GM23338 (cell line): Measurements from ENCODE around the gene CHD5. TPM values are rescaled to one million over a fixed set of nuclear protein-coding genes. Genes with fewer than 3 reads are reported as not detected.

Experiments
- ATAC-seq: fragments of 200-7000 bp; cut with Tn5 transposase; 3 replicates; pipeline ENCODE4 v1.9.1; 2020
- DNase-seq: peaks from one replicate; pipeline ENCODE4 v3.0.0-alpha.2; 2015; ENCODE audit warnings: low spot score
- H2AFZ ChIP-seq: fragments of 200-600 bp; sonication (generic); 2 replicates; pipeline ENCODE4 v1.8.0; 2016; ENCODE audit warnings: antibody characterized with exemption, mild to moderate bottlenecking, moderate library complexity
- H3F3A ChIP-seq: fragments of 200-600 bp; sonication (generic); replicated peaks from 2 replicates; pipeline ENCODE4 v1.8.0; 2017; ENCODE audit warnings: antibody characterized with exemption, mixed run types, low read depth
- H3K27ac ChIP-seq: fragments of 200-600 bp; sonication (generic); 2 replicates; pipeline ENCODE4 v1.6.1; 2016; ENCODE audit warnings: low read depth
- H3K27me3 ChIP-seq: fragments of 200-600 bp; sonication (generic); 2 replicates; pipeline ENCODE4 v1.8.0; 2016; ENCODE audit warnings: mild to moderate bottlenecking, mixed run types, moderate library complexity; ENCODE audit not compliant: insufficient read depth
- H3K36me3 ChIP-seq: fragments of 200-600 bp; sonication (generic); 2 replicates; pipeline ENCODE4 v1.8.0; 2016; ENCODE audit warnings: mild to moderate bottlenecking; ENCODE audit not compliant: insufficient read depth
- H3K4me1 ChIP-seq: fragments of 200-600 bp; sonication (generic); 2 replicates; pipeline ENCODE4 v1.8.0; 2016; ENCODE audit warnings: mild to moderate bottlenecking, moderate library complexity; ENCODE audit not compliant: insufficient read depth
- H3K4me2 ChIP-seq: fragments of 200-600 bp; sonication (generic); 2 replicates; pipeline ENCODE4 v1.7.1; 2017; ENCODE audit warnings: mixed run types
- H3K4me3 ChIP-seq: fragments of 200-600 bp; sonication (generic); 2 replicates; pipeline ENCODE4 v1.6.1; 2016; ENCODE audit warnings: mixed run types
- H3K79me2 ChIP-seq: fragments of 200-600 bp; sonication (generic); replicated peaks from 2 replicates; pipeline ENCODE4 v1.8.0; 2017; ENCODE audit warnings: mild to moderate bottlenecking; ENCODE audit not compliant: insufficient read depth
- H3K9me2 ChIP-seq: fragments of 200-600 bp; sonication (generic); 2 replicates; pipeline ENCODE4 v1.8.0; 2017; ENCODE audit not compliant: insufficient read depth
- H4K20me1 ChIP-seq: fragments of 200-600 bp; sonication (generic); replicated peaks from 2 replicates; pipeline ENCODE4 v1.8.0; 2017; ENCODE audit warnings: mild to moderate bottlenecking; ENCODE audit not compliant: insufficient read depth
- H3K27ac Mint-ChIP-seq: 2 replicates; pipeline ENCODE4 v1.8.0; 2020; ENCODE audit warnings: inconsistent platforms, mild to moderate bottlenecking, moderate library complexity, mixed read lengths
- H3K27me3 Mint-ChIP-seq: 3 replicates; pipeline ENCODE4 v1.8.0; 2022; ENCODE audit warnings: low read depth, mild to moderate bottlenecking, moderate library complexity, mixed read lengths, inconsistent platforms; ENCODE audit not compliant: insufficient read depth, poor library complexity
- H3K36me3 Mint-ChIP-seq: 3 replicates; pipeline ENCODE4 v1.8.0; 2021; ENCODE audit warnings: low read depth, mild to moderate bottlenecking, inconsistent platforms, moderate library complexity, mixed read lengths
- H3K4me1 Mint-ChIP-seq: 3 replicates; pipeline ENCODE4 v1.8.0; 2020; ENCODE audit warnings: mild to moderate bottlenecking, inconsistent platforms, mixed read lengths
- H3K4me3 Mint-ChIP-seq: 3 replicates; pipeline ENCODE4 v1.8.0; 2021; ENCODE audit warnings: moderate library complexity, mild to moderate bottlenecking, inconsistent platforms, mixed read lengths
- H3K9me3 Mint-ChIP-seq: 3 replicates; pipeline ENCODE4 v1.8.0; 2020; ENCODE audit warnings: moderate library complexity, mild to moderate bottlenecking, inconsistent platforms, mixed read lengths
- CREB1 ChIP-seq: fragments of 250-450 bp; sonication (Bioruptor Pico); IDR thresholded peaks from 2 replicates; pipeline ENCODE4 v1.5.0; 2020; ENCODE audit warnings: low read depth, mild to moderate bottlenecking, moderate library complexity
- CTCF ChIP-seq, 2 experiments: fragments of 200-600 bp in 1 of 2; sonication (generic) in 1 of 2; conservative IDR thresholded peaks; 2 replicates each; pipeline versions ENCODE4 v1.5.1 to v1.6.1; 2016 to 2017; ENCODE audit warnings: antibody characterized with exemption in 2 of 2, low read depth in 2 of 2, mild to moderate bottlenecking in 2 of 2, moderate library complexity in 1 of 2
- ETS1 ChIP-seq: IDR thresholded peaks from 2 replicates; pipeline ENCODE4 v1.6.1; 2016; ENCODE audit warnings: antibody characterized with exemption
- EZH2phosphoT487 ChIP-seq: fragments of 200-600 bp; sonication (generic); IDR thresholded peaks from one replicate; pipeline ENCODE4 v1.8.1; 2018; ENCODE audit warnings: antibody characterized with exemption; ENCODE audit not compliant: unreplicated experiment
- JUNB ChIP-seq: IDR thresholded peaks from one replicate; pipeline ENCODE4 v1.6.1; 2016; ENCODE audit warnings: antibody characterized with exemption; ENCODE audit not compliant: unreplicated experiment
- NANOG ChIP-seq: IDR thresholded peaks from 2 replicates; pipeline ENCODE4 v1.6.1; 2016; ENCODE audit warnings: antibody characterized with exemption, borderline replicate concordance
- POLR2AphosphoS5 ChIP-seq: IDR thresholded peaks from 2 replicates; pipeline ENCODE4 v1.6.1; 2016; ENCODE audit warnings: antibody characterized with exemption, low read depth
- STAT1 ChIP-seq: IDR thresholded peaks from one replicate; pipeline ENCODE4 v1.6.1; 2016; ENCODE audit warnings: antibody characterized with exemption; ENCODE audit not compliant: unreplicated experiment
- ZNF114 ChIP-seq: fragments of 250-450 bp; sonication (Bioruptor Pico); IDR thresholded peaks from 2 replicates; pipeline ENCODE4 v1.5.0; 2020; ENCODE audit warnings: mild to moderate bottlenecking, moderate library complexity
- polyA plus RNA-seq: library from polyadenylated mRNA; unstranded; fragments of >200 nt; fragmentation: Nextera tagmentation; extraction: Ambion mirVana; gene quantifications from 2 replicates; pipeline ENCODE4 v1.2.1, GENCODE V29; 2016
- total RNA-seq: library from RNA; depleted of rRNA; stranded (reverse); fragments of >200 nt; shearing (Covaris generic); gene quantifications from 2 replicates; pipeline ENCODE4 v1.2.3, GENCODE V29; 2014
- TF ChIP-seq, protein P1 (sequence below): fragments of 250-450 bp; sonication (Bioruptor Pico); IDR thresholded peaks from 2 replicates; pipeline ENCODE4 v1.5.0; 2020; ENCODE audit warnings: mild to moderate bottlenecking, moderate library complexity

The CHD5 gene
- total and polyA plus RNA-seq, 2 experiments from 2014 or later, result 0.32 to 1.0 TPM

DNA sequence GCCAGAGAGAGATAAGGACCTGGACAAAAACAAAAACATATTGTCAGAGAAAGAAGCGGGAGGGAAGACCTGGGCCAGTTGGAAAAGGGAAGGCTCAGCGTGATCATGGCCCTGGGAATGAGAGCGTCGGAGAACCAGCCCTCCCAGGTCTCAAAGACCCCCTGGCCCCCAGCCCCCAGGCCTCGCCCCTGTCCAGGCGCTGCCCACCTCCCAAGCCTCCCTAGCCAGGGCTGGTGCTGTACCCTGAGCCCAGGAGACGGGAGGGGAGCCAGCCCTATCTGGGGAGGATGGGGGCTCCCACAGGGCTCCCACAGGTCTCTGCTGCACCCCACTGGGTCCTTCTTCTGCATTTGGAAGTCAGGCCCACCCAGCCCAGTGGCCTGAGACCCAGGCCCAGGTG is 15.1 kb downstream of the CHD5 start:
- no peaks in the 10 kb centered on the region for H3K36me3 ChIP-seq
- H3K9me2 ChIP-seq, result no peaks in the 10 kb centered on the region
- no peaks in the 10 kb centered on the region for H4K20me1 ChIP-seq
- DNase-seq, result no peak
- peaks cover 16% of the 10 kb centered on the region for H3K4me1 Mint-ChIP-seq
- no peaks in the 10 kb centered on the region for H3K27me3 ChIP-seq
- no peaks in the 10 kb centered on the region for H3K9me3 Mint-ChIP-seq
- no peak overlapping the region for H3K4me2 ChIP-seq
- no peak overlapping the region for H3K27ac Mint-ChIP-seq
- no peak for TF ChIP-seq ETS1
- TF ChIP-seq, protein P1, sequence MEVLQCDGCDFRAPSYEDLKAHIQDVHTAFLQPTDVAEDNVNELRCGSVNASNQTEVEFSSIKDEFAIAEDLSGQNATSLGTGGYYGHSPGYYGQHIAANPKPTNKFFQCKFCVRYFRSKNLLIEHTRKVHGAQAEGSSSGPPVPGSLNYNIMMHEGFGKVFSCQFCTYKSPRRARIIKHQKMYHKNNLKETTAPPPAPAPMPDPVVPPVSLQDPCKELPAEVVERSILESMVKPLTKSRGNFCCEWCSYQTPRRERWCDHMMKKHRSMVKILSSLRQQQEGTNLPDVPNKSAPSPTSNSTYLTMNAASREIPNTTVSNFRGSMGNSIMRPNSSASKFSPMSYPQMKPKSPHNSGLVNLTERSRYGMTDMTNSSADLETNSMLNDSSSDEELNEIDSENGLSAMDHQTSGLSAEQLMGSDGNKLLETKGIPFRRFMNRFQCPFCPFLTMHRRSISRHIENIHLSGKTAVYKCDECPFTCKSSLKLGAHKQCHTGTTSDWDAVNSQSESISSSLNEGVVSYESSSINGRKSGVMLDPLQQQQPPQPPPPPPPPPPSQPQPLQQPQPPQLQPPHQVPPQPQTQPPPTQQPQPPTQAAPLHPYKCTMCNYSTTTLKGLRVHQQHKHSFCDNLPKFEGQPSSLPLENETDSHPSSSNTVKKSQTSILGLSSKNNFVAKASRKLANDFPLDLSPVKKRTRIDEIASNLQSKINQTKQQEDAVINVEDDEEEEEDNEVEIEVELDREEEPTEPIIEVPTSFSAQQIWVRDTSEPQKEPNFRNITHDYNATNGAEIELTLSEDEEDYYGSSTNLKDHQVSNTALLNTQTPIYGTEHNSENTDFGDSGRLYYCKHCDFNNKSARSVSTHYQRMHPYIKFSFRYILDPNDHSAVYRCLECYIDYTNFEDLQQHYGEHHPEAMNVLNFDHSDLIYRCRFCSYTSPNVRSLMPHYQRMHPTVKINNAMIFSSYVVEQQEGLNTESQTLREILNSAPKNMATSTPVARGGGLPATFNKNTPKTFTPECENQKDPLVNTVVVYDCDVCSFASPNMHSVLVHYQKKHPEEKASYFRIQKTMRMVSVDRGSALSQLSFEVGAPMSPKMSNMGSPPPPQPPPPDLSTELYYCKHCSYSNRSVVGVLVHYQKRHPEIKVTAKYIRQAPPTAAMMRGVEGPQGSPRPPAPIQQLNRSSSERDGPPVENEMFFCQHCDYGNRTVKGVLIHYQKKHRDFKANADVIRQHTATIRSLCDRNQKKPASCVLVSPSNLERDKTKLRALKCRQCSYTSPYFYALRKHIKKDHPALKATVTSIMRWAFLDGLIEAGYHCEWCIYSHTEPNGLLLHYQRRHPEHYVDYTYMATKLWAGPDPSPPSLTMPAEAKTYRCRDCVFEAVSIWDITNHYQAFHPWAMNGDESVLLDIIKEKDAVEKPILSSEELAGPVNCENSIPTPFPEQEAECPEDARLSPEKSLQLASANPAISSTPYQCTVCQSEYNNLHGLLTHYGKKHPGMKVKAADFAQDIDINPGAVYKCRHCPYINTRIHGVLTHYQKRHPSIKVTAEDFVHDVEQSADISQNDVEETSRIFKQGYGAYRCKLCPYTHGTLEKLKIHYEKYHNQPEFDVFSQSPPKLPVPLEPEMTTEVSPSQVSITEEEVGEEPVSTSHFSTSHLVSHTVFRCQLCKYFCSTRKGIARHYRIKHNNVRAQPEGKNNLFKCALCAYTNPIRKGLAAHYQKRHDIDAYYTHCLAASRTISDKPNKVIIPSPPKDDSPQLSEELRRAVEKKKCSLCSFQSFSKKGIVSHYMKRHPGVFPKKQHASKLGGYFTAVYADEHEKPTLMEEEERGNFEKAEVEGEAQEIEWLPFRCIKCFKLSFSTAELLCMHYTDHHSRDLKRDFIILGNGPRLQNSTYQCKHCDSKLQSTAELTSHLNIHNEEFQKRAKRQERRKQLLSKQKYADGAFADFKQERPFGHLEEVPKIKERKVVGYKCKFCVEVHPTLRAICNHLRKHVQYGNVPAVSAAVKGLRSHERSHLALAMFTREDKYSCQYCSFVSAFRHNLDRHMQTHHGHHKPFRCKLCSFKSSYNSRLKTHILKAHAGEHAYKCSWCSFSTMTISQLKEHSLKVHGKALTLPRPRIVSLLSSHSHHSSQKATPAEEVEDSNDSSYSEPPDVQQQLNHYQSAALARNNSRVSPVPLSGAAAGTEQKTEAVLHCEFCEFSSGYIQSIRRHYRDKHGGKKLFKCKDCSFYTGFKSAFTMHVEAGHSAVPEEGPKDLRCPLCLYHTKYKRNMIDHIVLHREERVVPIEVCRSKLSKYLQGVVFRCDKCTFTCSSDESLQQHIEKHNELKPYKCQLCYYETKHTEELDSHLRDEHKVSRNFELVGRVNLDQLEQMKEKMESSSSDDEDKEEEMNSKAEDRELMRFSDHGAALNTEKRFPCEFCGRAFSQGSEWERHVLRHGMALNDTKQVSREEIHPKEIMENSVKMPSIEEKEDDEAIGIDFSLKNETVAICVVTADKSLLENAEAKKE (CRISPR knock-in tag), result no peak
- TF ChIP-seq STAT1, result no peak
- TF ChIP-seq CTCF (conservative IDR thresholded peaks at IDR 0.05; ENCODE audit: low read depth in 2 of 2), result no peak
- no peak for TF ChIP-seq POLR2AphosphoS5
- TF ChIP-seq ZNF114 (CRISPR knock-in tag), result no peak
- TF ChIP-seq CREB1 (CRISPR knock-in tag), result no peak
- no peak for TF ChIP-seq EZH2phosphoT487
- no peak for TF ChIP-seq JUNB
- TF ChIP-seq NANOG, result no peak
- no peak for ATAC-seq
- H3K27me3 Mint-ChIP-seq, result peaks cover 17% of the 10 kb centered on the region
- H3K79me2 ChIP-seq, result no peaks in the 10 kb centered on the region
- no peak overlapping the region for H3K27ac ChIP-seq
- H3K4me3 ChIP-seq, result no peak overlapping the region
- H3K4me3 Mint-ChIP-seq, result no peak overlapping the region
- H2AFZ ChIP-seq, result no peak overlapping the region
- peaks cover 3% of the 10 kb centered on the region; the same call in 1 of the 2 replicates for H3K4me1 ChIP-seq
- no peaks in the 10 kb centered on the region for H3K36me3 Mint-ChIP-seq
- peaks cover 6% of the 10 kb centered on the region; the same call in 1 of the 2 replicates for H3F3A ChIP-seq
